ENCODE measurements around the gene SPATA6L.

The SPATA6L gene

GRCh38 chr9:4674783-4675182 is 8.5 kb upstream of the SPATA6L start:
- no peak for TF ChIP-seq CTCF (conservative IDR thresholded peaks at IDR 0.05)
- H3K27ac ChIP-seq: no peak overlapping the region

- H3K27ac ChIP-seq: no peak overlapping the region
- no peak for TF ChIP-seq CTCF (conservative IDR thresholded peaks at IDR 0.05)
These were observed 5.5 kb upstream of the SPATA6L start for GRCh38 chr9:4671737-4672136.

DNA sequence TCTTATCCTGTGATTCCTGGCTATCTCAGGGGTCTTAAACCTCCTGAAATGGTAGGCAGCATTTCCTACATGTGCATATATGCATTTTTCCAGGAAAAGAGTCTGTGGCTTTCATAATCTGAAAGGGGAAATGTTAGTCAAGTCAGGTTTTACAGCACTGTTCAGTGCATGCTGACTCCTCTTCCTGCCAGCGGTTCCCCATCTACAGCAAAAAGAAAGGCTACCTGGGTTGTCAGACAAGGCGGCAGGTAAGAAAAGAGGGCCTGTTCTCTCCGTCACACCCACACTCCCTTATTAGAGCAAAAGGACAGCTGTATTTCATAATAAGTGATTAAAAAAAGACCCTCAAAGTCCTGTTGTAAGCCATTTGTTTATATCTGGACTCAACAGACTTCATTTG is 4.3 kb upstream of the SPATA6L start:
- no peak for TF ChIP-seq CTCF (conservative IDR thresholded peaks at IDR 0.05)
- H3K27ac ChIP-seq: no peak overlapping the region

- no peak overlapping the region for H3K27ac ChIP-seq
These were observed 3.6 kb upstream of the SPATA6L start for GRCh38 chr9:4669890-4670289.

GRCh38 chr9:4668604-4669003 is 2.3 kb upstream of the SPATA6L start:
- H3K27ac ChIP-seq: no peak overlapping the region
- no peak for TF ChIP-seq CTCF (conservative IDR thresholded peaks at IDR 0.05)

More at GRCh38 chr9:4669890-4670289, 3.6 kb upstream of the SPATA6L start:
- TF ChIP-seq CTCF (conservative IDR thresholded peaks at IDR 0.05): no peak

- TF ChIP-seq CTCF (conservative IDR thresholded peaks at IDR 0.05): no peak
- no peak overlapping the region for H3K27ac ChIP-seq
These were observed 1.4 kb upstream of the SPATA6L start for GRCh38 chr9:4667681-4668080.

GRCh38 chr9:4665357-4665756 is 923 bp downstream of the SPATA6L start:
- H3K27ac ChIP-seq: peak overlapping the region; percentile 95
- no peak for TF ChIP-seq CTCF (conservative IDR thresholded peaks at IDR 0.05)

DNA sequence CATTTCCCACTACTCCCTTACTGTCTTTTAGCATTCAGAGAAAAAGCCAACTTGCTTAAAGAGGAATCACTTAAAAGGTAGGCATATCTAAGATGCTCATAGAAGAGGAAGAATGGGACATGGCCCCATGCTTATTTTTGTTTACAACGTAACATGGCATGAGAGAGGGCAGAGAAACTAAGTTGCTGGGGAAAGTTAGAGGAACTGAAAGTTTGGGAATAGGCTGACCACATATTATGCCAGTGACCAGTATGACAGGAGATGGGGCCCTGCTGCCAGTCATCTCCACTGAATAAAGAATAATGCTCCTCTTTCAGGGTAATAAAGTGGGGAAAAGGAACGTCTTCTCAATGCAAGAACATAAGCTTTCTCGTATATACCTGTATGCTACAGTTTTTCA is 2.3 kb downstream of the SPATA6L start:
- peak overlapping the region; percentile 95 for H3K27ac ChIP-seq
- TF ChIP-seq CTCF (conservative IDR thresholded peaks at IDR 0.05): no peak
